HEK293 (cell line): ENCODE measurements around the gene FRMD8.
A peak's percentile ranks its signal among the peaks of the same experiment; 100 is the strongest.

Experiments
- CTCF ChIA-PET: fragments of 350-600 bp; formaldehyde crosslinking; extraction: SDS; loops from one replicate; lab custom pipeline; 2021; ENCODE audit warnings: antibody characterized with exemption; lab: Yijun Ruan, JAX
- POLR2A ChIA-PET: fragments of 300-600 bp; formaldehyde crosslinking; extraction: SDS; loops from one replicate; lab custom pipeline; 2020; ENCODE audit warnings: antibody characterized with exemption, inconsistent platforms; lab: Yijun Ruan, JAX
- H3K27ac ChIP-seq: fragments of 200-500 bp; sonication (Bioruptor generic); 2 replicates; pipeline ENCODE4 v1.5.1; 2014; ENCODE audit warnings: low read depth, low read length, control low read depth, inconsistent platforms; ENCODE audit errors: extremely low read depth
- H3K36me3 ChIP-seq, 2 experiments: fragments of 200-500 bp in 1 of 2; sonication (Bioruptor generic) in 1 of 2; 1 replicate in 1 of 2; 2 replicates in 1 of 2; pipeline ENCODE4 v1.5.1; 2014 to 2017; ENCODE audit warnings: inconsistent platforms in 2 of 2, low read length in 2 of 2; ENCODE audit not compliant: control insufficient read depth in 2 of 2, insufficient read depth in 1 of 2
- H3K4me1 ChIP-seq: fragments of 200-500 bp; sonication (Bioruptor generic); 2 replicates; pipeline ENCODE4 v1.5.1; 2014; ENCODE audit warnings: mild to moderate bottlenecking, low read length, inconsistent platforms; ENCODE audit not compliant: control insufficient read depth, insufficient read depth
- H3K4me3 ChIP-seq: 2 replicates; pipeline ENCODE4 v1.5.1; 2011; ENCODE audit warnings: low read depth, mild to moderate bottlenecking, control low read depth, low read length, moderate library complexity
- H3K9me3 ChIP-seq: fragments of 200-500 bp; sonication (Bioruptor generic); 2 replicates; pipeline ENCODE4 v1.5.1; 2014; ENCODE audit warnings: low read depth, low read length, inconsistent platforms; ENCODE audit not compliant: control insufficient read depth, insufficient read depth
- ATF2 ChIP-seq: fragments of 450-650 bp; formaldehyde crosslinking; IDR thresholded peaks from 2 replicates; pipeline ENCODE4 v1.5.1; 2016; ENCODE audit warnings: missing biosample characterization, missing genetic modification characterization, low read depth
- EGR2 ChIP-seq: fragments of 450-650 bp; formaldehyde crosslinking; IDR thresholded peaks from 2 replicates; pipeline ENCODE4 v1.5.1; 2016; ENCODE audit warnings: low read depth, missing biosample characterization, missing genetic modification characterization
- GLIS1 ChIP-seq: fragments of 450-650 bp; formaldehyde crosslinking; IDR thresholded peaks from 2 replicates; pipeline ENCODE4 v1.5.1; 2016; ENCODE audit warnings: missing biosample characterization, missing genetic modification characterization
- GLIS2 ChIP-seq: fragments of 450-650 bp; formaldehyde crosslinking; IDR thresholded peaks from 2 replicates; pipeline ENCODE4 v1.5.1; 2016; ENCODE audit warnings: missing biosample characterization, missing genetic modification characterization
- IKZF3 ChIP-seq: fragments of 450-650 bp; IDR thresholded peaks from 2 replicates; pipeline ENCODE4 v1.5.0; 2018; ENCODE audit warnings: missing biosample characterization, mild to moderate bottlenecking, missing genetic modification characterization, moderate library complexity
- KLF8 ChIP-seq: fragments of 450-650 bp; formaldehyde crosslinking; IDR thresholded peaks from 2 replicates; pipeline ENCODE4 v1.5.1; 2016; ENCODE audit warnings: missing biosample characterization, missing genetic modification characterization
- PATZ1 ChIP-seq: fragments of 450-650 bp; formaldehyde crosslinking; IDR thresholded peaks from 2 replicates; pipeline ENCODE4 v1.5.1; 2016; ENCODE audit warnings: missing biosample characterization, missing genetic modification characterization
- PRDM1 ChIP-seq: fragments of 450-650 bp; formaldehyde crosslinking; IDR thresholded peaks from 2 replicates; pipeline ENCODE4; 2016; ENCODE audit warnings: missing biosample characterization, missing genetic modification characterization
- SCRT1 ChIP-seq: fragments of 450-650 bp; formaldehyde crosslinking; IDR thresholded peaks from 2 replicates; pipeline ENCODE4 v1.5.1; 2016; ENCODE audit warnings: missing biosample characterization, missing genetic modification characterization, borderline replicate concordance
- SP3 ChIP-seq: fragments of 450-650 bp; formaldehyde crosslinking; IDR thresholded peaks from 2 replicates; pipeline ENCODE4 v1.5.1; 2016; ENCODE audit warnings: missing biosample characterization, missing genetic modification characterization
- ZBTB17 ChIP-seq: fragments of 450-650 bp; formaldehyde crosslinking; IDR thresholded peaks from 2 replicates; pipeline ENCODE4 v1.5.1; 2016; ENCODE audit warnings: missing biosample characterization, missing genetic modification characterization
- ZBTB49 ChIP-seq: fragments of 450-650 bp; formaldehyde crosslinking; IDR thresholded peaks from 2 replicates; pipeline ENCODE4 v1.5.1; 2016; ENCODE audit warnings: missing biosample characterization, missing genetic modification characterization, low read depth
- ZBTB8A ChIP-seq: fragments of 450-650 bp; formaldehyde crosslinking; IDR thresholded peaks from 2 replicates; pipeline ENCODE4 v1.5.1; 2016; ENCODE audit warnings: missing biosample characterization, missing genetic modification characterization
- ZIC2 ChIP-seq: fragments of 450-650 bp; formaldehyde crosslinking; IDR thresholded peaks from 2 replicates; pipeline ENCODE4 v1.5.1; 2016; ENCODE audit warnings: missing biosample characterization, missing genetic modification characterization
- ZNF121 ChIP-seq: fragments of 450-650 bp; formaldehyde crosslinking; IDR thresholded peaks from 2 replicates; pipeline ENCODE4 v1.5.1; 2016; ENCODE audit warnings: missing biosample characterization, missing genetic modification characterization
- ZNF138 ChIP-seq: fragments of 450-650 bp; formaldehyde crosslinking; IDR thresholded peaks from 2 replicates; pipeline ENCODE4 v1.5.1; 2016; ENCODE audit warnings: missing biosample characterization, missing genetic modification characterization, borderline replicate concordance
- ZNF18 ChIP-seq: fragments of 450-650 bp; formaldehyde crosslinking; IDR thresholded peaks from 2 replicates; pipeline ENCODE4 v1.5.1; 2016; ENCODE audit warnings: missing biosample characterization, missing genetic modification characterization
- ZNF221 ChIP-seq: fragments of 450-650 bp; formaldehyde crosslinking; IDR thresholded peaks from 2 replicates; pipeline ENCODE4 v1.5.1; 2017; ENCODE audit warnings: missing biosample characterization, missing genetic modification characterization, borderline replicate concordance
- ZNF449 ChIP-seq: fragments of 450-650 bp; formaldehyde crosslinking; IDR thresholded peaks from 2 replicates; pipeline ENCODE4 v1.5.1; 2017; ENCODE audit warnings: missing biosample characterization, mild to moderate bottlenecking, missing genetic modification characterization, moderate library complexity
- ZNF501 ChIP-seq: fragments of 450-650 bp; formaldehyde crosslinking; IDR thresholded peaks from 2 replicates; pipeline ENCODE4 v1.5.1; 2016; ENCODE audit warnings: missing biosample characterization, missing genetic modification characterization
- ZNF600 ChIP-seq: fragments of 450-650 bp; formaldehyde crosslinking; IDR thresholded peaks from 2 replicates; pipeline ENCODE4 v1.5.1; 2016; ENCODE audit warnings: missing biosample characterization, missing genetic modification characterization
- ZNF629 ChIP-seq: fragments of 450-650 bp; formaldehyde crosslinking; IDR thresholded peaks from 2 replicates; pipeline ENCODE4 v1.5.1; 2017; ENCODE audit warnings: missing biosample characterization, missing genetic modification characterization
- ZNF658 ChIP-seq: fragments of 450-650 bp; formaldehyde crosslinking; IDR thresholded peaks from 2 replicates; pipeline ENCODE4; 2016; ENCODE audit warnings: missing biosample characterization, missing genetic modification characterization
- ZNF660 ChIP-seq: fragments of 450-650 bp; IDR thresholded peaks from 2 replicates; pipeline ENCODE4 v1.5.1; 2018; ENCODE audit warnings: missing biosample characterization, mild to moderate bottlenecking, missing genetic modification characterization
- ZNF692 ChIP-seq: fragments of 450-650 bp; formaldehyde crosslinking; IDR thresholded peaks from 2 replicates; pipeline ENCODE4 v1.5.1; 2016; ENCODE audit warnings: missing biosample characterization, missing genetic modification characterization
- ZNF76 ChIP-seq: fragments of 450-650 bp; formaldehyde crosslinking; IDR thresholded peaks from 2 replicates; pipeline ENCODE4; 2016; ENCODE audit warnings: low read depth, missing biosample characterization, missing genetic modification characterization, borderline replicate concordance
- ZNF768 ChIP-seq: fragments of 450-650 bp; formaldehyde crosslinking; IDR thresholded peaks from 2 replicates; pipeline ENCODE4 v1.5.1; 2018; ENCODE audit warnings: missing biosample characterization, mild to moderate bottlenecking, missing genetic modification characterization

The FRMD8 gene

GRCh38 chr11:65419772-65420481, 33.5 kb downstream of the FRMD8 start:
- peaks cover 0 to 22% of the 10 kb centered on the region in 2 experiments; a peak in 1 of 3 replicates for H3K36me3 ChIP-seq
- H3K27ac ChIP-seq, result peak overlapping the region; percentile 98
- ChIA-PET POLR2A (interaction anchor here (0.6 to 16.9 kb wide), 13 partner anchors 10 to 573 kb away, joined by 3 to 1129 read pairs (median 8); partner anchors contain the start of genes MALAT1 and SLC25A45), CTCF (interaction anchor here (0.5 to 1.7 kb wide), 8 partner anchors 13 to 90 kb away, joined by 3 to 11 read pairs (median 4); partner anchors contain the start of gene MALAT1)
- peaks cover 6% of the 10 kb centered on the region for H3K4me1 ChIP-seq
- H3K9me3 ChIP-seq, result no peaks in the 10 kb centered on the region
- H3K4me3 ChIP-seq, result no peak overlapping the region; the same call in 1 of the 2 replicates
- TF ChIP-seq ZNF660 (tag by site-specific recombination) (peak; percentile 18; the same call in 1 of the 2 replicates), KLF8 (tag by site-specific recombination) (0 out of 2 replicates have a peak, but pooled peaks have one; percentile 57), ZNF18 (tag by site-specific recombination) (no peak), ZNF76 (no peak), ZBTB8A (tag by site-specific recombination) (no peak), SCRT1 (tag by site-specific recombination) (no peak), ZNF221 (tag by site-specific recombination) (no peak), PATZ1 (tag by site-specific recombination) (peak; percentile 66), ZBTB17 (tag by site-specific recombination) (peak; percentile 38), ZNF449 (tag by site-specific recombination) (peak; percentile 29; the same call in 1 of the 2 replicates), ZNF768 (tag by site-specific recombination) (no peak), ZNF121 (tag by site-specific recombination) (peak; percentile 85), PRDM1 (tag by site-specific recombination) (peak; percentile 72), ZBTB49 (tag by site-specific recombination) (no peak), GLIS2 (peak; percentile 78), ZNF501 (no peak), EGR2 (peak; percentile 46; the same call in 1 of the 2 replicates), ZNF600 (tag by site-specific recombination) (peak; percentile 78), ZNF138 (tag by site-specific recombination) (no peak), GLIS1 (peak; percentile 72), ZNF658 (tag by site-specific recombination) (no peak), SP3 (tag by site-specific recombination) (peak; percentile 36), ATF2 (tag by site-specific recombination) (no peak), ZNF629 (tag by site-specific recombination) (0 out of 2 replicates have a peak, but pooled peaks have one; percentile 14), ZIC2 (tag by site-specific recombination) (peak; percentile 47), ZNF692 (tag by site-specific recombination) (0 out of 2 replicates have a peak, but pooled peaks have one; percentile 18), IKZF3 (tag by site-specific recombination) (peak; percentile 54; the same call in 1 of the 2 replicates)
